IMR-90 (cell line): ENCODE results near the gene GRIK5.

Experiments used
- CEBPB ChIP-seq: IDR thresholded peaks from 2 replicates; pipeline ENCODE4 v1.6.1; 2012; ENCODE audit warnings: low read depth, low read length, improper control_type of control experiment
- CHD1 ChIP-seq: IDR thresholded peaks from 2 replicates; pipeline ENCODE4 v1.6.1; 2012; ENCODE audit warnings: low read depth, low read length, improper control_type of control experiment
- MAZ ChIP-seq: IDR thresholded peaks from 2 replicates; pipeline ENCODE4 v1.6.1; 2012; ENCODE audit warnings: low read depth, mild to moderate bottlenecking, low read length, improper control_type of control experiment, moderate library complexity, borderline replicate concordance
- MXI1 ChIP-seq: IDR thresholded peaks from 2 replicates; pipeline ENCODE4 v1.6.1; 2012; ENCODE audit warnings: low read depth, mild to moderate bottlenecking, low read length, moderate library complexity, borderline replicate concordance
- POLR2A ChIP-seq: IDR thresholded peaks from 2 replicates; pipeline ENCODE4 v1.6.1; 2012; ENCODE audit warnings: mild to moderate bottlenecking, low read depth, low read length
- RCOR1 ChIP-seq: IDR thresholded peaks from 2 replicates; pipeline ENCODE4 v1.6.1; 2012; ENCODE audit warnings: mild to moderate bottlenecking, low read length, improper control_type of control experiment; ENCODE audit not compliant: insufficient replicate concordance
- RFX5 ChIP-seq: IDR thresholded peaks from 2 replicates; pipeline ENCODE4 v1.8.0; 2012; ENCODE audit warnings: low read depth, mild to moderate bottlenecking, low read length, moderate library complexity
- TF ChIP-seq, protein P1 (sequence below): conservative IDR thresholded peaks from 2 replicates; pipeline ENCODE4 v1.5.1; 2012; ENCODE audit warnings: mild to moderate bottlenecking, low read depth, low read length, improper control_type of control experiment
- TF ChIP-seq, protein P2 (sequence below): fragments of 150-350 bp; IDR thresholded peaks from 2 replicates; pipeline ENCODE4 v1.6.1; 2017; ENCODE audit warnings: mild to moderate bottlenecking, antibody characterized with exemption, low read length, low read depth

GRCh38 chr19:42113641-42114348, 43.8 kb upstream of the GRIK5 start:
- 0 out of 2 replicates have a peak, but pooled peaks have one; percentile 16 for TF ChIP-seq MXI1
- TF ChIP-seq, protein P1, sequence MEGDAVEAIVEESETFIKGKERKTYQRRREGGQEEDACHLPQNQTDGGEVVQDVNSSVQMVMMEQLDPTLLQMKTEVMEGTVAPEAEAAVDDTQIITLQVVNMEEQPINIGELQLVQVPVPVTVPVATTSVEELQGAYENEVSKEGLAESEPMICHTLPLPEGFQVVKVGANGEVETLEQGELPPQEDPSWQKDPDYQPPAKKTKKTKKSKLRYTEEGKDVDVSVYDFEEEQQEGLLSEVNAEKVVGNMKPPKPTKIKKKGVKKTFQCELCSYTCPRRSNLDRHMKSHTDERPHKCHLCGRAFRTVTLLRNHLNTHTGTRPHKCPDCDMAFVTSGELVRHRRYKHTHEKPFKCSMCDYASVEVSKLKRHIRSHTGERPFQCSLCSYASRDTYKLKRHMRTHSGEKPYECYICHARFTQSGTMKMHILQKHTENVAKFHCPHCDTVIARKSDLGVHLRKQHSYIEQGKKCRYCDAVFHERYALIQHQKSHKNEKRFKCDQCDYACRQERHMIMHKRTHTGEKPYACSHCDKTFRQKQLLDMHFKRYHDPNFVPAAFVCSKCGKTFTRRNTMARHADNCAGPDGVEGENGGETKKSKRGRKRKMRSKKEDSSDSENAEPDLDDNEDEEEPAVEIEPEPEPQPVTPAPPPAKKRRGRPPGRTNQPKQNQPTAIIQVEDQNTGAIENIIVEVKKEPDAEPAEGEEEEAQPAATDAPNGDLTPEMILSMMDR = peak; percentile 47
- no peak for TF ChIP-seq RCOR1
- TF ChIP-seq POLR2A = no peak
- peak; percentile 36; the same call in 1 of the 2 replicates for TF ChIP-seq CEBPB
- TF ChIP-seq CHD1 = no peak
- peak; percentile 80 for TF ChIP-seq MAZ
- TF ChIP-seq, protein P2, sequence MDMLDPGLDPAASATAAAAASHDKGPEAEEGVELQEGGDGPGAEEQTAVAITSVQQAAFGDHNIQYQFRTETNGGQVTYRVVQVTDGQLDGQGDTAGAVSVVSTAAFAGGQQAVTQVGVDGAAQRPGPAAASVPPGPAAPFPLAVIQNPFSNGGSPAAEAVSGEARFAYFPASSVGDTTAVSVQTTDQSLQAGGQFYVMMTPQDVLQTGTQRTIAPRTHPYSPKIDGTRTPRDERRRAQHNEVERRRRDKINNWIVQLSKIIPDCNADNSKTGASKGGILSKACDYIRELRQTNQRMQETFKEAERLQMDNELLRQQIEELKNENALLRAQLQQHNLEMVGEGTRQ = peak; percentile 14; the same call in 1 of the 2 replicates
- no peak for TF ChIP-seq RFX5
